Subcutaneous adipose tissue (tissue), 4 donors: ENCODE measurements around the gene RAB6B. TPM values are rescaled to one million over a fixed set of nuclear protein-coding genes. Genes with fewer than 3 reads are reported as not detected.

ENCODE experiments used
- CTCF ChIP-seq: fragments of 450-650 bp; IDR thresholded peaks from one replicate; pipeline ENCODE4 v1.5.1; 2016; ENCODE audit warnings: low read depth, mild to moderate bottlenecking, control low read depth, antibody characterized with exemption, moderate library complexity
- total RNA-seq, 4 donors: library from RNA; depleted of rRNA; stranded (reverse); fragments of >200 nt; gene quantifications; one replicate each; pipeline ENCODE4 v1.1.0, GENCODE V29; 2016

RAB6B gene
- total RNA-seq, 4 donors from 2014 or later: 5.5 to 14.2 (median 6.1) TPM

- no peak for TF ChIP-seq CTCF
These were observed 38.6 kb upstream of the RAB6B start for GRCh38 chr3:133934073-133934970.

- TF ChIP-seq CTCF: no peak
These were observed 37.7 kb upstream of the RAB6B start for GRCh38 chr3:133933097-133934024.

- no peak for TF ChIP-seq CTCF
These were observed 36.3 kb upstream of the RAB6B start for GRCh38 chr3:133932009-133932408.

GRCh38 chr3:133931084-133931483 lies 35.4 kb upstream of the RAB6B start:
- no peak for TF ChIP-seq CTCF

GRCh38 chr3:133930341-133930933 lies 34.8 kb upstream of the RAB6B start:
- no peak for TF ChIP-seq CTCF

GRCh38 chr3:133928903-133929607 lies 33.4 kb upstream of the RAB6B start:
- no peak for TF ChIP-seq CTCF
